Gastrocnemius medialis (tissue), 4 donors: ENCODE measurements around the gene SEMA5B. TPM values are rescaled to one million over a fixed set of nuclear protein-coding genes. Genes with fewer than 3 reads are reported as not detected.

Experiments
- ATAC-seq, 2 donors: fragments of 150-250 bp; one replicate each; pipeline ENCODE4 v1.9.1; 2016
- DNase-seq, 2 donors: peaks; one replicate each; pipeline ENCODE4 v3.0.0-alpha.2; 2019
- H3K27ac ChIP-seq, 4 donors: fragments of 200-600 bp; sonication (generic); 1 replicate in 1 of 4; 2 replicates in 3 of 4; pipeline ENCODE4 v1.5.1; 2016 to 2018; ENCODE audit warnings: mild to moderate bottlenecking in 2 of 4, moderate library complexity in 1 of 4
- H3K27me3 ChIP-seq, 3 donors: fragments of 200-600 bp; sonication (generic) in 2 of 3; 1 replicate in 1 of 3; 2 replicates in 2 of 3; pipeline versions ENCODE4 v1.5.1 to v1.6.0; 2016 to 2019; ENCODE audit warnings: mild to moderate bottlenecking in 1 of 3, moderate library complexity in 1 of 3
- H3K36me3 ChIP-seq, 2 donors: fragments of 200-600 bp; sonication (generic) in 1 of 2; one replicate each; pipeline ENCODE4 v1.5.1; 2017 to 2018
- H3K4me1 ChIP-seq, 2 donors: fragments of 200-600 bp; sonication (generic) in 1 of 2; one replicate each; pipeline ENCODE4 v1.5.1; 2016 to 2017; ENCODE audit warnings: mild to moderate bottlenecking in 2 of 2
- H3K4me3 ChIP-seq, 4 donors: fragments of 200-600 bp; sonication (generic) in 3 of 4; 1 replicate in 1 of 4; 2 replicates in 3 of 4; pipeline ENCODE4 v1.5.1; 2016 to 2019; ENCODE audit warnings: mild to moderate bottlenecking in 2 of 4
- H3K9me3 ChIP-seq, 3 donors: fragments of 200-600 bp; sonication (generic) in 2 of 3; 1 replicate in 1 of 3; 2 replicates in 2 of 3; pipeline ENCODE4 v1.5.1; 2016 to 2019
- POLR2A ChIP-seq, 2 donors: fragments of 450-650 bp; IDR thresholded peaks; one replicate each; pipeline ENCODE4 v1.6.1; 2017; ENCODE audit warnings: antibody characterized with exemption in 2 of 2, mild to moderate bottlenecking in 2 of 2, moderate library complexity in 2 of 2
- in situ Hi-C, 4 donors: fragments of 200-750 bp; cut with MboI; loops; one replicate each; pipeline versions ENCODE4 v1.15.0 to v1.8.0; 2017; ENCODE audit warnings: low sequenced_read_pairs in 4 of 4
- intact Hi-C: fragments of 100-400 bp; cut with DNase I; formaldehyde crosslinking; loops from one replicate; pipeline ENCODE4 v1.15.1; 2023; ENCODE audit warnings: low total_unique reads
- total RNA-seq, 4 donors: library from RNA; depleted of rRNA; stranded (reverse); fragments of >200 nt; gene quantifications; one replicate each; pipeline versions ENCODE4 v1.1.0 to v1.2.3, GENCODE V29; 2016
- TF ChIP-seq, protein P1 (sequence below), 5 experiments: fragments of 450-650 bp in 3 of 5; fragments of 200-600 bp in 2 of 5; sonication (generic) in 2 of 5; IDR thresholded peaks in 4 of 5; conservative IDR thresholded peaks in 1 of 5; 1 replicate in 4 of 5; 2 replicates in 1 of 5; pipeline ENCODE4 v1.5.1; 2016 to 2019; ENCODE audit warnings: antibody characterized with exemption in 5 of 5, mild to moderate bottlenecking in 3 of 5, moderate library complexity in 3 of 5

Gene SEMA5B, protein sequence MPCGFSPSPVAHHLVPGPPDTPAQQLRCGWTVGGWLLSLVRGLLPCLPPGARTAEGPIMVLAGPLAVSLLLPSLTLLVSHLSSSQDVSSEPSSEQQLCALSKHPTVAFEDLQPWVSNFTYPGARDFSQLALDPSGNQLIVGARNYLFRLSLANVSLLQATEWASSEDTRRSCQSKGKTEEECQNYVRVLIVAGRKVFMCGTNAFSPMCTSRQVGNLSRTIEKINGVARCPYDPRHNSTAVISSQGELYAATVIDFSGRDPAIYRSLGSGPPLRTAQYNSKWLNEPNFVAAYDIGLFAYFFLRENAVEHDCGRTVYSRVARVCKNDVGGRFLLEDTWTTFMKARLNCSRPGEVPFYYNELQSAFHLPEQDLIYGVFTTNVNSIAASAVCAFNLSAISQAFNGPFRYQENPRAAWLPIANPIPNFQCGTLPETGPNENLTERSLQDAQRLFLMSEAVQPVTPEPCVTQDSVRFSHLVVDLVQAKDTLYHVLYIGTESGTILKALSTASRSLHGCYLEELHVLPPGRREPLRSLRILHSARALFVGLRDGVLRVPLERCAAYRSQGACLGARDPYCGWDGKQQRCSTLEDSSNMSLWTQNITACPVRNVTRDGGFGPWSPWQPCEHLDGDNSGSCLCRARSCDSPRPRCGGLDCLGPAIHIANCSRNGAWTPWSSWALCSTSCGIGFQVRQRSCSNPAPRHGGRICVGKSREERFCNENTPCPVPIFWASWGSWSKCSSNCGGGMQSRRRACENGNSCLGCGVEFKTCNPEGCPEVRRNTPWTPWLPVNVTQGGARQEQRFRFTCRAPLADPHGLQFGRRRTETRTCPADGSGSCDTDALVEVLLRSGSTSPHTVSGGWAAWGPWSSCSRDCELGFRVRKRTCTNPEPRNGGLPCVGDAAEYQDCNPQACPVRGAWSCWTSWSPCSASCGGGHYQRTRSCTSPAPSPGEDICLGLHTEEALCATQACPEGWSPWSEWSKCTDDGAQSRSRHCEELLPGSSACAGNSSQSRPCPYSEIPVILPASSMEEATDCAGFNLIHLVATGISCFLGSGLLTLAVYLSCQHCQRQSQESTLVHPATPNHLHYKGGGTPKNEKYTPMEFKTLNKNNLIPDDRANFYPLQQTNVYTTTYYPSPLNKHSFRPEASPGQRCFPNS
- total RNA-seq = under 1 TPM in 2 of 4 donors, not detected in 2; 0.10 to 0.26 TPM

DNA sequence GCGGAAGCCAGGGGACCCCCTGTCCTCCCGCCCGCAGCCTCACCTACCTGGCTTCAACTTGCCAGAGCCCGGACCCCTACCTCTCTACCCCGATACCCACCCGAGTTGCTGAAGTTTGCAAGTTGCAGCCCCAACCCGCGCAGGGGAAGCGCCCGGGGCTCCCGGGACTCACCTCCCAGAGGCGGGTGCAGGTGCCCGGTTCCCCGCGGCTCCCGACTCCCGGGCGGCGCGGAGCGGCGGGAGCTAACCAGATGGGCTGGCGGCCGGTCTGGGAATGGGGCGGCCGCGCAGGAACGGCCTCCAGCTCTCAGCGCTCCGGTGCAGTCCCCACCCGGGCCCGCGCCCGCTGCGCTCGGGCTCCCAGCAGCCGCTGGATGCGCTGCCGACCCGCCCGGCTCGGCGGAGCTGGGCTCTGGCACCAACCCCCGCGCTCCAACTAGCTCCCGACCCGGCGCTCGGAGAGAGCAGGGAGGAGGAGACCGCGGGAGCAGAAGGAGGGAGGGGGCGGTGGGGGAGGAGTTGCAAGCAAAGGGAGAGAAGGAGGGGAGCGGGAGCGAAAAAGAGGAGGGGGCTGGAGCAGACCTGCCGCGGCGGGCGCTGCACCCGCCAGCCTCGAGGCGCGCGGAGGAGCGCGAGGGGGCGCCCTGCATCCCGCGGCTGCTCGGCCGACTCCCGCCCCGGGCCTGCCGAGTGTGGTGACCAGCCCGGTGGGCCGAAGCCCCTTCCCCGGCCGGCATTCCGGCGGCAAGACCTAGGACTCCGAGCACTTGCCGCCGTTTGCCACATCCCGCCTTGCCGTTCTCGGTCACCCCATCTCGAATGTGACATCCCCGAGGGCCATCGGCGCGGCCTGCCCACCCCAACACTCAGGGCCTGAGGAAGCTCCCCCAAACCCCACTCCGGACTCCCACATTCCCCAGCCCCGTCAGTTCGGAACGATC lies at the start of gene SEMA5B:
SEMA5B (minus strand) TSS at position 472 of the 941 bp plus-strand sequence. CDS start 66,500 bp downstream, outside the sequence.
- no peaks in the 10 kb centered on the region for H3K36me3 ChIP-seq
- peaks cover 16 to 23% of the 10 kb centered on the region in 2 donors for H3K4me1 ChIP-seq
- no peaks in the 10 kb centered on the region for H3K9me3 ChIP-seq
- ATAC-seq = peak; percentile 51 to 68
- H3K27me3 ChIP-seq = peaks cover 43 to 65% (median 48%) of the 10 kb centered on the region in 3 donors
- DNase-seq = no peak
- H3K4me3 ChIP-seq = peak within 1 kb of the TSS; percentile 57 to 66 (median 64)
- TF ChIP-seq POLR2A (IDR thresholded peaks at IDR 0.05) = no peak
- TF ChIP-seq, protein P1, sequence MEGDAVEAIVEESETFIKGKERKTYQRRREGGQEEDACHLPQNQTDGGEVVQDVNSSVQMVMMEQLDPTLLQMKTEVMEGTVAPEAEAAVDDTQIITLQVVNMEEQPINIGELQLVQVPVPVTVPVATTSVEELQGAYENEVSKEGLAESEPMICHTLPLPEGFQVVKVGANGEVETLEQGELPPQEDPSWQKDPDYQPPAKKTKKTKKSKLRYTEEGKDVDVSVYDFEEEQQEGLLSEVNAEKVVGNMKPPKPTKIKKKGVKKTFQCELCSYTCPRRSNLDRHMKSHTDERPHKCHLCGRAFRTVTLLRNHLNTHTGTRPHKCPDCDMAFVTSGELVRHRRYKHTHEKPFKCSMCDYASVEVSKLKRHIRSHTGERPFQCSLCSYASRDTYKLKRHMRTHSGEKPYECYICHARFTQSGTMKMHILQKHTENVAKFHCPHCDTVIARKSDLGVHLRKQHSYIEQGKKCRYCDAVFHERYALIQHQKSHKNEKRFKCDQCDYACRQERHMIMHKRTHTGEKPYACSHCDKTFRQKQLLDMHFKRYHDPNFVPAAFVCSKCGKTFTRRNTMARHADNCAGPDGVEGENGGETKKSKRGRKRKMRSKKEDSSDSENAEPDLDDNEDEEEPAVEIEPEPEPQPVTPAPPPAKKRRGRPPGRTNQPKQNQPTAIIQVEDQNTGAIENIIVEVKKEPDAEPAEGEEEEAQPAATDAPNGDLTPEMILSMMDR (IDR thresholded peaks at IDR 0.05 in 4 of 5, conservative IDR thresholded peaks at IDR 0.05 in 1 of 5) = peak in 1 of 5 experiments; percentile 35
- intact Hi-C loops = loop anchor here (1.0 to 10.0 kb wide), 4 partner anchors 84 to 1483 kb away; partner anchors contain the start of gene POLQ
- in situ Hi-C loops = no loop called here
- H3K27ac ChIP-seq = peak within 1 kb of the TSS in 2 of 4 donors; percentile 21 to 32

DNA sequence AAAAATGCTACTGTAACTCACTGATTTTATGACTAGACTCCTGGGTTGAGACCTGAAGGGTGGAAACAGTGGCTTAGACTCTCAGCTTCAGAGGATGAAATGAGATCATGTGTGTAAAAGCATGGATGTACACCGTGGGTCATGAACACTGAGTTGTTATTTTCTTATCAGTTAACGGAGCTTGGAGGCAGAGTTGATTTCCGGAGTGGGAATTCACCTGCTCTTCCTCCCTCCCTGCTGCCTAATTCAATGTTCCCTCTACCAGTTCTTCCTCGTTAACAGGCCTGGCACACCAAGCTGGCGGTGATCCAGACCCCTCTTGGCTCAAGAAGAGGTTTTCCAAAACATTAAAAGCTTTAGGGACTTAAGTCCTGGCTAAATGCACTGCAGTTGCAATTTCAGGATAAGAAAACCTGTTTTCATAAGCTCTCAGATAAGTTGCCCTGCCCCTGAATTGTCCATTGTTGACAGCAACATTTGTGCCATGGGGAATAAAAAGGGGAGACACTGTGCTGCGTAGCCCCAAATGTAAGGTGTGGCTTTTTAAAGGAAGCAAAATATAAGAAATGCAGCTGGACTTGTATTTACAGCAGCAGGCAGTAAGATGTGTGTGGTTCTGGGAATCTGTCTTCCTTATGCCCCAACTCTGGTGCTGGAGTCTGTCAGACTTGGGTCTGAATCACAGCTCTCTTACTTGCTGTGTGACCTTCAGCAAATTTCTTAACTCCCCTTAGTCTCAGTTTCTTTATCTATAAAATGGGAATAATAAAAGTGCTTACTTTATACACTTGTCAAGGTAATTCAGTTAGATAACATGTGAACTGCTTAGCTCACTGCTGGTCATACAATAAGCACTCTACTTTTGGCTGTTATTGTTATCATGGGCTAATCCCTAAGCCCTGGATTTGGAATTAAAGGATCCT lies 49.2 kb upstream of the SEMA5B start:
- in situ Hi-C loops (no loop called here), intact Hi-C loops (no loop called here)
- Histone ChIP-seq H3K9me3 (no peaks in the 10 kb centered on the region), H3K36me3 (no peaks in the 10 kb centered on the region), H3K4me1 (peaks cover 14 to 18% of the 10 kb centered on the region in 2 donors), H3K4me3 (no peak overlapping the region), H3K27me3 (no peaks in the 10 kb centered on the region), H3K27ac (peak overlapping the region in 2 of 4 donors; percentile 12 to 46)
- DNase-seq (no peak), ATAC-seq (peak; percentile 24 to 36)
- TF ChIP-seq, protein P1 (IDR thresholded peaks at IDR 0.05 in 4 of 5, conservative IDR thresholded peaks at IDR 0.05 in 1 of 5) = no peak
- TF ChIP-seq POLR2A (IDR thresholded peaks at IDR 0.05) = no peak

DNA sequence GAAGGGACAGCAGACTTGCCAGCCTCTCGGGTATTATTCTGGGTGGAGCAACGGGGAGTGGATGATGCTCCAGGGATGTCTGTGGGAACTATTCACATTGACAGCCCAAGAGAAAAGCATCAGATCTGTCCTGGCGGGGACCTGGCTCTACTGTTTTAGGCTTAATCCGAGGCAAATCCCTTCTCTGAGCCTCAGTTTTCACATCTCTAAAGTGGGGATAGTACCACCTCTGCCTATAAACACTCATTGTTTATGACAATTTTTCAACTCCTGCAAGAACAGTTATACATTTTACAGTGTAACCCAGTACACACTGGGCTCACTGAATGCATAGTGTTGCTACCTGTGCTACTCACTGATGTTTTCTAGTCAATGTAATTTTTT lies 48.5 kb upstream of the SEMA5B start:
- in situ Hi-C loops (no loop called here), intact Hi-C loops (no loop called here)
- Histone ChIP-seq H3K4me1 (peaks cover 9 to 12% of the 10 kb centered on the region in 2 donors), H3K36me3 (no peaks in the 10 kb centered on the region), H3K27ac (peak overlapping the region in 2 of 4 donors; percentile 12 to 15), H3K4me3 (no peak overlapping the region), H3K9me3 (no peaks in the 10 kb centered on the region), H3K27me3 (no peaks in the 10 kb centered on the region)
- no peak for ATAC-seq
- TF ChIP-seq POLR2A (IDR thresholded peaks at IDR 0.05) = no peak
- TF ChIP-seq, protein P1 (IDR thresholded peaks at IDR 0.05 in 4 of 5, conservative IDR thresholded peaks at IDR 0.05 in 1 of 5) = no peak
- DNase-seq = no peak
